H1 (cell line): ENCODE measurements around the gene TCEA2. TPM values are rescaled to one million over a fixed set of nuclear protein-coding genes. Genes with fewer than 3 reads are reported as not detected.

Experiments
- CTBP2 ChIP-seq: IDR thresholded peaks from 2 replicates; pipeline ENCODE4 v1.7.0; 2011; ENCODE audit warnings: borderline replicate concordance, mild to moderate bottlenecking, moderate library complexity, mixed read lengths, low read length; ENCODE audit not compliant: insufficient read depth, insufficient read length
- GABPA ChIP-seq: IDR thresholded peaks from 2 replicates; pipeline ENCODE4 v1.6.1; 2011; ENCODE audit warnings: mild to moderate bottlenecking, low read length, moderate library complexity, borderline replicate concordance; ENCODE audit not compliant: insufficient read depth
- NANOG ChIP-seq: IDR thresholded peaks from 2 replicates; pipeline ENCODE4 v1.6.1; 2011; ENCODE audit warnings: low read length, low read depth, mild to moderate bottlenecking, inconsistent platforms; ENCODE audit not compliant: insufficient read depth, poor library complexity, severe bottlenecking
- SP2 ChIP-seq: IDR thresholded peaks from 2 replicates; pipeline ENCODE4 v1.6.1; 2012; ENCODE audit warnings: mild to moderate bottlenecking, low read length, inconsistent platforms
- TCF12 ChIP-seq: IDR thresholded peaks from 2 replicates; pipeline ENCODE4 v1.6.1; 2011; ENCODE audit warnings: low read depth, mild to moderate bottlenecking, low read length
- polyA plus RNA-seq, 7 experiments: library from polyadenylated mRNA; depleted of rRNA in 3 of 7; stranded (reverse) in 5 of 7; unstranded in 2 of 7; fragments of >200 nt in 5 of 7; fragments of 200-250 nt in 2 of 7; gene quantifications; 1 replicate in 5 of 7; 2 replicates in 1 of 7; 4 replicates in 1 of 7; pipeline versions ENCODE4 v1.2.1 to v1.2.3, GENCODE V29; 2011 to 2013; ENCODE audit warnings: missing spikeins in 2 of 7, mixed read lengths in 2 of 7
- total RNA-seq: library from RNA; stranded (reverse); fragmentation: NEBNext Ultra II Directional; extraction: Animal tissue kit (Norgen Biotek cat#: 25700); gene quantifications from 2 replicates; pipeline ENCODE4 v1.2.1, GENCODE V29; 2021
- TF ChIP-seq, protein P1 (sequence below): IDR thresholded peaks from 2 replicates; pipeline ENCODE4 v1.6.1; 2011; ENCODE audit warnings: low read depth, mild to moderate bottlenecking, low read length; ENCODE audit not compliant: insufficient read depth
- TF ChIP-seq, protein P2 (sequence below): fragments of 300-600 bp; sonication (generic); IDR thresholded peaks from 2 replicates; pipeline ENCODE4 v1.7.1; 2012; ENCODE audit warnings: low read length, moderate library complexity, mild to moderate bottlenecking, inconsistent platforms; ENCODE audit not compliant: insufficient replicate concordance
- TF ChIP-seq, protein P3 (sequence below): IDR thresholded peaks from 2 replicates; pipeline ENCODE4 v1.6.1; 2011; ENCODE audit warnings: low read length, improper control_type of control experiment

The TCEA2 gene
- total and polyA plus RNA-seq, 2 of the 8 experiments (the other 6 are each of a cell fraction or from before 2014, with no cell fraction given) = 41.4 to 42.3 TPM

DNA sequence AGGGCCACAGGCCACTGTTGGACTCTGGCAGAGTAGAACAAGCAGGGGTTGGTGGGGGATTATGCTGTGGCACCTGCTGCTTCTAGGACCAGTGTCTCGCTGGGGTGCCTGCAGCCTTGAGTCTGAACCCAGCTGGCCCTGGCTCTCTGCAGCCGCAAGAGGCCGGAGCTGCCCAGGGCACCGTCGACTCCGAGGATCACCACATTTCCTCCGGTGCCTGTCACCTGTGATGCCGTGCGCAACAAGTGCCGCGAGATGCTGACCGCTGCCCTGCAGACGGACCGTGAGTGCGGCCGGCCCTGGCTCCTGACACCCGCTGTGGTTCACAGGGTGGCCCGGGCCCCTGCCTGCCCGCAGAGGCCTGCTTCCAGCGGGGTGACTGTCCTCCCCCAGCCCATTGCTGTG lies 6.2 kb downstream of the TCEA2 start (continued):
- TF ChIP-seq, protein P1, sequence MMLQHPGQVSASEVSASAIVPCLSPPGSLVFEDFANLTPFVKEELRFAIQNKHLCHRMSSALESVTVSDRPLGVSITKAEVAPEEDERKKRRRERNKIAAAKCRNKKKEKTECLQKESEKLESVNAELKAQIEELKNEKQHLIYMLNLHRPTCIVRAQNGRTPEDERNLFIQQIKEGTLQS = no peak
- TF ChIP-seq, protein P2, sequence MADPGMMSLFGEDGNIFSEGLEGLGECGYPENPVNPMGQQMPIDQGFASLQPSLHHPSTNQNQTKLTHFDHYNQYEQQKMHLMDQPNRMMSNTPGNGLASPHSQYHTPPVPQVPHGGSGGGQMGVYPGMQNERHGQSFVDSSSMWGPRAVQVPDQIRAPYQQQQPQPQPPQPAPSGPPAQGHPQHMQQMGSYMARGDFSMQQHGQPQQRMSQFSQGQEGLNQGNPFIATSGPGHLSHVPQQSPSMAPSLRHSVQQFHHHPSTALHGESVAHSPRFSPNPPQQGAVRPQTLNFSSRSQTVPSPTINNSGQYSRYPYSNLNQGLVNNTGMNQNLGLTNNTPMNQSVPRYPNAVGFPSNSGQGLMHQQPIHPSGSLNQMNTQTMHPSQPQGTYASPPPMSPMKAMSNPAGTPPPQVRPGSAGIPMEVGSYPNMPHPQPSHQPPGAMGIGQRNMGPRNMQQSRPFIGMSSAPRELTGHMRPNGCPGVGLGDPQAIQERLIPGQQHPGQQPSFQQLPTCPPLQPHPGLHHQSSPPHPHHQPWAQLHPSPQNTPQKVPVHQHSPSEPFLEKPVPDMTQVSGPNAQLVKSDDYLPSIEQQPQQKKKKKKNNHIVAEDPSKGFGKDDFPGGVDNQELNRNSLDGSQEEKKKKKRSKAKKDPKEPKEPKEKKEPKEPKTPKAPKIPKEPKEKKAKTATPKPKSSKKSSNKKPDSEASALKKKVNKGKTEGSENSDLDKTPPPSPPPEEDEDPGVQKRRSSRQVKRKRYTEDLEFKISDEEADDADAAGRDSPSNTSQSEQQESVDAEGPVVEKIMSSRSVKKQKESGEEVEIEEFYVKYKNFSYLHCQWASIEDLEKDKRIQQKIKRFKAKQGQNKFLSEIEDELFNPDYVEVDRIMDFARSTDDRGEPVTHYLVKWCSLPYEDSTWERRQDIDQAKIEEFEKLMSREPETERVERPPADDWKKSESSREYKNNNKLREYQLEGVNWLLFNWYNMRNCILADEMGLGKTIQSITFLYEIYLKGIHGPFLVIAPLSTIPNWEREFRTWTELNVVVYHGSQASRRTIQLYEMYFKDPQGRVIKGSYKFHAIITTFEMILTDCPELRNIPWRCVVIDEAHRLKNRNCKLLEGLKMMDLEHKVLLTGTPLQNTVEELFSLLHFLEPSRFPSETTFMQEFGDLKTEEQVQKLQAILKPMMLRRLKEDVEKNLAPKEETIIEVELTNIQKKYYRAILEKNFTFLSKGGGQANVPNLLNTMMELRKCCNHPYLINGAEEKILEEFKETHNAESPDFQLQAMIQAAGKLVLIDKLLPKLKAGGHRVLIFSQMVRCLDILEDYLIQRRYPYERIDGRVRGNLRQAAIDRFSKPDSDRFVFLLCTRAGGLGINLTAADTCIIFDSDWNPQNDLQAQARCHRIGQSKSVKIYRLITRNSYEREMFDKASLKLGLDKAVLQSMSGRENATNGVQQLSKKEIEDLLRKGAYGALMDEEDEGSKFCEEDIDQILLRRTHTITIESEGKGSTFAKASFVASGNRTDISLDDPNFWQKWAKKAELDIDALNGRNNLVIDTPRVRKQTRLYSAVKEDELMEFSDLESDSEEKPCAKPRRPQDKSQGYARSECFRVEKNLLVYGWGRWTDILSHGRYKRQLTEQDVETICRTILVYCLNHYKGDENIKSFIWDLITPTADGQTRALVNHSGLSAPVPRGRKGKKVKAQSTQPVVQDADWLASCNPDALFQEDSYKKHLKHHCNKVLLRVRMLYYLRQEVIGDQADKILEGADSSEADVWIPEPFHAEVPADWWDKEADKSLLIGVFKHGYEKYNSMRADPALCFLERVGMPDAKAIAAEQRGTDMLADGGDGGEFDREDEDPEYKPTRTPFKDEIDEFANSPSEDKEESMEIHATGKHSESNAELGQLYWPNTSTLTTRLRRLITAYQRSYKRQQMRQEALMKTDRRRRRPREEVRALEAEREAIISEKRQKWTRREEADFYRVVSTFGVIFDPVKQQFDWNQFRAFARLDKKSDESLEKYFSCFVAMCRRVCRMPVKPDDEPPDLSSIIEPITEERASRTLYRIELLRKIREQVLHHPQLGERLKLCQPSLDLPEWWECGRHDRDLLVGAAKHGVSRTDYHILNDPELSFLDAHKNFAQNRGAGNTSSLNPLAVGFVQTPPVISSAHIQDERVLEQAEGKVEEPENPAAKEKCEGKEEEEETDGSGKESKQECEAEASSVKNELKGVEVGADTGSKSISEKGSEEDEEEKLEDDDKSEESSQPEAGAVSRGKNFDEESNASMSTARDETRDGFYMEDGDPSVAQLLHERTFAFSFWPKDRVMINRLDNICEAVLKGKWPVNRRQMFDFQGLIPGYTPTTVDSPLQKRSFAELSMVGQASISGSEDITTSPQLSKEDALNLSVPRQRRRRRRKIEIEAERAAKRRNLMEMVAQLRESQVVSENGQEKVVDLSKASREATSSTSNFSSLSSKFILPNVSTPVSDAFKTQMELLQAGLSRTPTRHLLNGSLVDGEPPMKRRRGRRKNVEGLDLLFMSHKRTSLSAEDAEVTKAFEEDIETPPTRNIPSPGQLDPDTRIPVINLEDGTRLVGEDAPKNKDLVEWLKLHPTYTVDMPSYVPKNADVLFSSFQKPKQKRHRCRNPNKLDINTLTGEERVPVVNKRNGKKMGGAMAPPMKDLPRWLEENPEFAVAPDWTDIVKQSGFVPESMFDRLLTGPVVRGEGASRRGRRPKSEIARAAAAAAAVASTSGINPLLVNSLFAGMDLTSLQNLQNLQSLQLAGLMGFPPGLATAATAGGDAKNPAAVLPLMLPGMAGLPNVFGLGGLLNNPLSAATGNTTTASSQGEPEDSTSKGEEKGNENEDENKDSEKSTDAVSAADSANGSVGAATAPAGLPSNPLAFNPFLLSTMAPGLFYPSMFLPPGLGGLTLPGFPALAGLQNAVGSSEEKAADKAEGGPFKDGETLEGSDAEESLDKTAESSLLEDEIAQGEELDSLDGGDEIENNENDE = no peak
- TF ChIP-seq, protein P3, sequence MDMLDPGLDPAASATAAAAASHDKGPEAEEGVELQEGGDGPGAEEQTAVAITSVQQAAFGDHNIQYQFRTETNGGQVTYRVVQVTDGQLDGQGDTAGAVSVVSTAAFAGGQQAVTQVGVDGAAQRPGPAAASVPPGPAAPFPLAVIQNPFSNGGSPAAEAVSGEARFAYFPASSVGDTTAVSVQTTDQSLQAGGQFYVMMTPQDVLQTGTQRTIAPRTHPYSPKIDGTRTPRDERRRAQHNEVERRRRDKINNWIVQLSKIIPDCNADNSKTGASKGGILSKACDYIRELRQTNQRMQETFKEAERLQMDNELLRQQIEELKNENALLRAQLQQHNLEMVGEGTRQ = no peak
- no peak for TF ChIP-seq NANOG
- TF ChIP-seq SP2 = no peak
- TF ChIP-seq TCF12 = no peak
- no peak for TF ChIP-seq CTBP2
- TF ChIP-seq GABPA = no peak
